Transverse colon (tissue), 4 donors: ENCODE measurements around the gene RBFA. TPM values are rescaled to one million over a fixed set of nuclear protein-coding genes. Genes with fewer than 3 reads are reported as not detected.
A peak's percentile ranks its signal among the peaks of the same experiment; 100 is the strongest.
"Not testable (repeated sequence)": the region's sequence is repeated elsewhere in the genome, so short reads cannot be mapped to it uniquely, and the experiment has no call there.

Experiments used
- DNase-seq: peaks from one replicate; pipeline ENCODE4 v3.0.0-alpha.2; 2019
- H3K27ac ChIP-seq, 4 donors: fragments of 200-600 bp; sonication (generic); 2 replicates each; pipeline ENCODE4 v1.5.1; 2016 to 2018; ENCODE audit warnings: inconsistent platforms in 4 of 4
- H3K27me3 ChIP-seq: fragments of 200-600 bp; sonication (generic); 2 replicates; pipeline ENCODE4 v1.5.1; 2017; ENCODE audit warnings: inconsistent platforms
- H3K36me3 ChIP-seq, 4 donors: fragments of 200-600 bp; sonication (generic); 2 replicates each; pipeline ENCODE4 v1.5.1; 2017 to 2019; ENCODE audit warnings: inconsistent platforms in 4 of 4
- H3K4me1 ChIP-seq, 4 donors: fragments of 200-600 bp; sonication (generic); 2 replicates each; pipeline ENCODE4 v1.5.1; 2017 to 2020; ENCODE audit warnings: inconsistent platforms in 4 of 4
- H3K4me3 ChIP-seq, 4 donors: fragments of 200-600 bp; sonication (generic); 1 replicate in 1 of 4; 2 replicates in 3 of 4; pipeline versions ENCODE4 v1.5.1 to v1.6.1; 2017 to 2019; ENCODE audit warnings: inconsistent platforms in 4 of 4
- H3K9me3 ChIP-seq, 2 donors: fragments of 200-600 bp; sonication (generic); 2 replicates each; pipeline ENCODE4 v1.5.1; 2017 to 2019; ENCODE audit warnings: inconsistent platforms in 2 of 2
- EP300 ChIP-seq: sonication (generic); formaldehyde crosslinking; IDR thresholded peaks from one replicate; pipeline ENCODE4 v1.6.1; 2017; ENCODE audit warnings: antibody characterized with exemption, low read depth
- POLR2A ChIP-seq: fragments of 450-650 bp; IDR thresholded peaks from one replicate; pipeline ENCODE4 v1.6.1; 2016; ENCODE audit warnings: antibody characterized with exemption, mild to moderate bottlenecking, moderate library complexity
- POLR2AphosphoS5 ChIP-seq, 3 donors: sonication (generic); formaldehyde crosslinking; IDR thresholded peaks; one replicate each; pipeline ENCODE4 v1.6.1; 2016; ENCODE audit warnings: antibody characterized with exemption in 3 of 3
- WGBS, 2 donors: methylation state at CpG; one replicate each; pipeline ENCODE4 v1.1.5; 2018; ENCODE audit warnings: low coverage in 1 of 2; 5-methylcytosine and 5-hydroxymethylcytosine counted together
- in situ Hi-C, 4 donors: fragments of 200-750 bp; cut with MboI; loops; one replicate each; pipeline versions ENCODE4 v1.15.0 to v1.15.1; 2017; ENCODE audit warnings: low sequenced_read_pairs in 3 of 4, low pct_ligation_motif_present in 1 of 4, low pct_unique_long_range_greater_than_20kb in 1 of 4
- intact Hi-C: fragments of 100-400 bp; cut with DNase I; formaldehyde crosslinking; loops from one replicate; pipeline ENCODE4 v1.15.1; 2023; ENCODE audit warnings: low total_unique reads
- total RNA-seq, 4 donors: library from RNA; depleted of rRNA; stranded (reverse); fragments of >200 nt; gene quantifications; one replicate each; pipeline ENCODE4 v1.1.0, GENCODE V29; 2016
- TF ChIP-seq, protein P1 (sequence below), 5 experiments: fragments of 200-600 bp in 3 of 5; fragments of 450-650 bp in 2 of 5; sonication (generic) in 3 of 5; IDR thresholded peaks; 1 replicate in 2 of 5; 2 replicates in 3 of 5; pipeline ENCODE4 v1.5.1; 2016 to 2017; ENCODE audit warnings: antibody characterized with exemption in 5 of 5, inconsistent platforms in 3 of 5, mild to moderate bottlenecking in 2 of 5, moderate library complexity in 1 of 5

Gene RBFA
- total RNA-seq, 4 donors from 2014 or later = 5.6 to 35.1 (median 25.8) TPM

DNA sequence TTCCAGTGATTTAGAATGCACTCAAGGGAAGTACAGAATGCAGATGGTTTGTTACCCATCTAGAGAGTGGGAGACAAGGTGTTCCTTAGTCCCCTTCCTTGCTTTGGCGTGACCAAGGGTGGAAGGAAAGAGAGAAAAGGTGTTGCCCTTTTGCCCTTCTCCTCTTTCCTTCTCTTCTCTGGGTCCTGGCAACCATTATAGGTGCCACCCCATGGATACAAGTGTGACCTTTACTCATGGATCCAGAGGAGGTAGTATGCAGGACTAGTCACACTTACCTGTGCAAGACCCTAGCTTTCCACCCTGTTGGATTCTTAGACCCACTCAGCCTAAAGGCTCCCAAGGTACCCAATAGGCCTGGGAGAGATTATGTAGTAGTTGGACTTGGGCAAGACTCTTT, 11.6 kb upstream of the RBFA start:
- no peak for DNase-seq
- Histone ChIP-seq H3K36me3 (no peaks in the 10 kb centered on the region), H3K27ac (no peak overlapping the region), H3K9me3 (peaks cover 71 to 87% of the 10 kb centered on the region in 2 donors), H3K4me3 (no peak overlapping the region), H3K27me3 (no peaks in the 10 kb centered on the region), H3K4me1 (no peaks in the 10 kb centered on the region)
- in situ Hi-C loops (no loop called here), intact Hi-C loops (no loop called here)
- TF ChIP-seq POLR2A (no peak), POLR2AphosphoS5 (IDR thresholded peaks at IDR 0.05) (no peak), EP300 (no peak)
- TF ChIP-seq, protein P1, sequence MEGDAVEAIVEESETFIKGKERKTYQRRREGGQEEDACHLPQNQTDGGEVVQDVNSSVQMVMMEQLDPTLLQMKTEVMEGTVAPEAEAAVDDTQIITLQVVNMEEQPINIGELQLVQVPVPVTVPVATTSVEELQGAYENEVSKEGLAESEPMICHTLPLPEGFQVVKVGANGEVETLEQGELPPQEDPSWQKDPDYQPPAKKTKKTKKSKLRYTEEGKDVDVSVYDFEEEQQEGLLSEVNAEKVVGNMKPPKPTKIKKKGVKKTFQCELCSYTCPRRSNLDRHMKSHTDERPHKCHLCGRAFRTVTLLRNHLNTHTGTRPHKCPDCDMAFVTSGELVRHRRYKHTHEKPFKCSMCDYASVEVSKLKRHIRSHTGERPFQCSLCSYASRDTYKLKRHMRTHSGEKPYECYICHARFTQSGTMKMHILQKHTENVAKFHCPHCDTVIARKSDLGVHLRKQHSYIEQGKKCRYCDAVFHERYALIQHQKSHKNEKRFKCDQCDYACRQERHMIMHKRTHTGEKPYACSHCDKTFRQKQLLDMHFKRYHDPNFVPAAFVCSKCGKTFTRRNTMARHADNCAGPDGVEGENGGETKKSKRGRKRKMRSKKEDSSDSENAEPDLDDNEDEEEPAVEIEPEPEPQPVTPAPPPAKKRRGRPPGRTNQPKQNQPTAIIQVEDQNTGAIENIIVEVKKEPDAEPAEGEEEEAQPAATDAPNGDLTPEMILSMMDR (IDR thresholded peaks at IDR 0.05) = no peak
- WGBS, 2 donors = 48% methylated on average over 1 of the region's 1 CpG; no CpG with 5 or more reads in 1 of the 2 donors

DNA sequence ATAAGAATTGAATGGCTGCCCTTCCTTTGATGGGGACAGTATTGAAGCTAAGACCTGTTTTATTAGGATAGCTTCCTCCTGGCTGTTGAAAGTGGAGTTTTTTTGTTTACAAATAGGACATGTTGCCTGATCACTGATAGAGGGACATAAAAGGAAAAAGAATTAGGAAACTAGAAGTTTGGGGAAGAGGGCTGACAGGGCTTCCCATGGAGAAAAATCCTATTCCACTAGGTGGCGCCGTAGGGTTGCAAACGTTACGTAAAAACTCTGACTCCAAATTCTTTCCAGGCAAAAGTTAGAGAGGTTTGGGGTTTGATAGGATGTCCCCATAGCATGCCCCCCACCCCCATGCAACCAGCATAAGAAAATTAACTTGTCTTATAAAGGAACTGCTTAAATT, 11.1 kb upstream of the RBFA start:
- no peak for DNase-seq
- Histone ChIP-seq H3K4me1 (no peaks in the 10 kb centered on the region), H3K27ac (no peak overlapping the region), H3K9me3 (peaks cover 71 to 87% of the 10 kb centered on the region in 2 donors), H3K36me3 (no peaks in the 10 kb centered on the region), H3K4me3 (no peak overlapping the region), H3K27me3 (no peaks in the 10 kb centered on the region)
- in situ Hi-C loops = no loop called here
- intact Hi-C loops = no loop called here
- TF ChIP-seq EP300 (no peak), POLR2A (no peak), POLR2AphosphoS5 (IDR thresholded peaks at IDR 0.05) (no peak)
- TF ChIP-seq, protein P1 (IDR thresholded peaks at IDR 0.05) = peak in 2 of 5 experiments; percentile 14 to 15
- 71 to 73% methylated on average over 4 of the region's 4 CpGs for WGBS, 2 donors

- DNase-seq = no peak
- Histone ChIP-seq H3K36me3 (no peaks in the 10 kb centered on the region), H3K27ac (no peak overlapping the region), H3K4me1 (no peaks in the 10 kb centered on the region), H3K9me3 (peaks cover 49 to 58% of the 10 kb centered on the region in 2 donors), H3K4me3 (no peak overlapping the region), H3K27me3 (no peaks in the 10 kb centered on the region)
- intact Hi-C loops = no loop called here
- TF ChIP-seq POLR2AphosphoS5 (IDR thresholded peaks at IDR 0.05) (no peak), EP300 (no peak), POLR2A (no peak)
- TF ChIP-seq, protein P1 (IDR thresholded peaks at IDR 0.05) = no peak
- in situ Hi-C loops = no loop called here
- WGBS, 2 donors = 92 to 95% methylated on average over 7 of the region's 7 CpGs
Observed at GRCh38 chr18:80026363-80026762, 7.9 kb upstream of the RBFA start.

DNA sequence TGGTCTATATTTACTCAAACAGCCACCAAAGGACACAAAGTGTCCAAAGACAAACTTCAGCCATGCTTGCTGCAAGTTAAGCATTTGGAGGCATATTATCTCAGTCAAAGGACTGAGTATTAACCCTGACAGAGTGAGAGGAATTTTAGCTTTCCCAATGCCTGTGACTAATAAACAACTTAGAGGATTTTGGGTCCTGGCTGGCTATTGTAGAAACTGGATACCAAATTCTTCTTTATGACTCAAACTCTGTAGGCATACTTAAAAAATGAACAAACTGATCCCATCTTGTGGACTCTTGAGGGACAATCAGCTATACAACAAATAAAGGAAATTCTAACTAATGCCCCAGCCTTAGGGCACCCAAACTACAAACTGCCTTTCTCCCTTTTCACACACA, 6.5 kb upstream of the RBFA start:
- H3K36me3 ChIP-seq, H3K4me1 ChIP-seq, H3K27me3 ChIP-seq, DNase-seq, H3K4me3 ChIP-seq, H3K27ac ChIP-seq, intact Hi-C loops, in situ Hi-C loops: not testable (repeated sequence)
- H3K9me3 ChIP-seq = peaks cover 35 to 45% of the 10 kb centered on the region in 2 donors

GRCh38 chr18:80029690-80030089, 4.5 kb upstream of the RBFA start:
- no peak for DNase-seq
- no peaks in the 10 kb centered on the region for H3K36me3 ChIP-seq
- peaks cover 0 to under 1% (median under 1%) of the 10 kb centered on the region in 4 donors for H3K4me1 ChIP-seq
- H3K27ac ChIP-seq = no peak overlapping the region
- no peak overlapping the region for H3K4me3 ChIP-seq
- intact Hi-C loops (no loop called here), in situ Hi-C loops (loop anchor here in 1 of 4 donors (10.0 kb wide), 1 partner anchor 75 kb away; the partner anchor contains the start of gene SLC66A2)
- H3K9me3 ChIP-seq = peaks cover 16 to 25% of the 10 kb centered on the region in 2 donors
- WGBS, 2 donors = 88 to 97% methylated on average over 1 of the region's 1 CpG
- no peaks in the 10 kb centered on the region for H3K27me3 ChIP-seq
- TF ChIP-seq POLR2A (no peak), EP300 (no peak), POLR2AphosphoS5 (IDR thresholded peaks at IDR 0.05) (no peak)
- TF ChIP-seq, protein P1 (IDR thresholded peaks at IDR 0.05) = no peak
